H9 (cell line): ENCODE measurements around the gene CAMP. TPM values are rescaled to one million over a fixed set of nuclear protein-coding genes. Genes with fewer than 3 reads are reported as not detected.

ENCODE experiments used
- DNase-seq: peaks from one replicate; pipeline ENCODE4 v3.0.0-alpha.2; 2017
- H2AFZ ChIP-seq: one replicate; pipeline ENCODE4 v1.6.1; 2013; ENCODE audit warnings: mild to moderate bottlenecking, low read length, control low read depth, moderate library complexity
- H2AK5ac ChIP-seq: 2 replicates; pipeline ENCODE4 v1.6.1; 2013; ENCODE audit warnings: low read length, control low read depth, mixed read lengths; ENCODE audit not compliant: insufficient read length
- H2BK120ac ChIP-seq: one replicate; pipeline ENCODE4 v1.6.1; 2013; ENCODE audit warnings: low read depth, mild to moderate bottlenecking, low read length, control low read depth, inconsistent platforms; ENCODE audit not compliant: poor library complexity, severe bottlenecking
- H2BK12ac ChIP-seq: 2 replicates; pipeline ENCODE4 v1.6.1; 2013; ENCODE audit warnings: low read length, control low read depth, mixed read lengths, low read depth; ENCODE audit not compliant: insufficient read length
- H2BK15ac ChIP-seq: 2 replicates; pipeline ENCODE4 v1.6.1; 2013; ENCODE audit warnings: low read depth, low read length, control low read depth
- H2BK20ac ChIP-seq: one replicate; pipeline ENCODE4 v1.6.1; 2013; ENCODE audit warnings: low read depth, mild to moderate bottlenecking, low read length, control low read depth, inconsistent platforms; ENCODE audit not compliant: poor library complexity, severe bottlenecking
- H2BK5ac ChIP-seq: 2 replicates; pipeline ENCODE4 v1.6.1; 2013; ENCODE audit warnings: low read length, control low read depth, mixed read lengths; ENCODE audit not compliant: insufficient read length
- H3K14ac ChIP-seq: 2 replicates; pipeline ENCODE4 v1.6.1; 2013; ENCODE audit warnings: low read length, control low read depth; ENCODE audit not compliant: insufficient read depth
- H3K18ac ChIP-seq: 2 replicates; pipeline ENCODE4 v1.6.1; 2013; ENCODE audit warnings: low read depth, mild to moderate bottlenecking, mixed read lengths, low read length, control low read depth; ENCODE audit not compliant: insufficient read length
- H3K23ac ChIP-seq: 2 replicates; pipeline ENCODE4 v1.6.1; 2013; ENCODE audit warnings: low read length, control low read depth, mixed read lengths, low read depth; ENCODE audit not compliant: insufficient read length
- H3K23me2 ChIP-seq: 2 replicates; pipeline ENCODE4 v1.6.1; 2013; ENCODE audit warnings: low read depth, mild to moderate bottlenecking, mixed read lengths, low read length, control low read depth; ENCODE audit not compliant: insufficient read length, poor library complexity, severe bottlenecking
- H3K27ac ChIP-seq: 2 replicates; pipeline ENCODE4 v1.5.1; 2013; ENCODE audit warnings: low read length, control low read depth, mixed read lengths, low read depth; ENCODE audit not compliant: insufficient read length
- H3K27me3 ChIP-seq: 2 replicates; pipeline ENCODE4 v1.6.1; 2013; ENCODE audit warnings: low read length, control low read depth, inconsistent platforms; ENCODE audit not compliant: insufficient read depth
- H3K4ac ChIP-seq: 2 replicates; pipeline ENCODE4 v1.6.1; 2013; ENCODE audit warnings: low read depth, mild to moderate bottlenecking, control low read depth, inconsistent platforms, low read length, moderate library complexity
- H3K4me1 ChIP-seq: 2 replicates; pipeline ENCODE4 v1.6.1; 2013; ENCODE audit warnings: low read length, control low read depth, inconsistent platforms; ENCODE audit not compliant: insufficient read depth
- H3K4me2 ChIP-seq: 2 replicates; pipeline ENCODE4 v1.6.1; 2013; ENCODE audit warnings: low read length, control low read depth, mixed read lengths; ENCODE audit not compliant: insufficient read length, insufficient read depth
- H3K56ac ChIP-seq: 2 replicates; pipeline ENCODE4 v1.6.1; 2013; ENCODE audit warnings: low read depth, mild to moderate bottlenecking, mixed read lengths, low read length, control low read depth; ENCODE audit not compliant: insufficient read length
- H3K79me1 ChIP-seq: 2 replicates; pipeline ENCODE4 v1.6.1; 2013; ENCODE audit warnings: low read depth, mild to moderate bottlenecking, moderate library complexity, low read length, control low read depth, inconsistent platforms; ENCODE audit not compliant: insufficient read depth, poor library complexity, severe bottlenecking
- H3K79me2 ChIP-seq: 2 replicates; pipeline ENCODE4 v1.6.1; 2013; ENCODE audit warnings: low read length, control low read depth, inconsistent platforms; ENCODE audit not compliant: insufficient read depth
- H3K9ac ChIP-seq: 2 replicates; pipeline ENCODE4 v1.6.1; 2013; ENCODE audit warnings: low read length, control low read depth, mixed read lengths; ENCODE audit not compliant: insufficient read length; ENCODE audit errors: extremely low read depth
- H3K9me3 ChIP-seq: one replicate; pipeline ENCODE4 v1.6.1; 2013; ENCODE audit warnings: low read depth, low read length, inconsistent platforms; ENCODE audit not compliant: control insufficient read depth
- H3T11ph ChIP-seq: one replicate; pipeline ENCODE4 v1.6.1; 2013; ENCODE audit warnings: mild to moderate bottlenecking, low read length, control low read depth, inconsistent platforms
- H4K20me1 ChIP-seq: one replicate; pipeline ENCODE4 v1.6.1; 2013; ENCODE audit not compliant: control insufficient read depth, insufficient read length, insufficient read depth
- H4K5ac ChIP-seq: 2 replicates; pipeline ENCODE4 v1.6.1; 2013; ENCODE audit warnings: low read depth, mild to moderate bottlenecking, mixed read lengths, low read length, control low read depth; ENCODE audit not compliant: insufficient read length
- H4K8ac ChIP-seq: replicated peaks from 2 replicates; pipeline ENCODE4 v1.6.1; 2013; ENCODE audit warnings: low read length, control low read depth, mixed read lengths, low read depth; ENCODE audit not compliant: insufficient read length
- H4K91ac ChIP-seq: 2 replicates; pipeline ENCODE4 v1.6.1; 2013; ENCODE audit warnings: low read depth, mild to moderate bottlenecking, moderate library complexity, mixed read lengths, low read length, control low read depth; ENCODE audit not compliant: insufficient read length
- H3K27ac Mint-ChIP-seq, 3 experiments: 2 replicates in 2 of 3; 3 replicates in 1 of 3; pipeline ENCODE4 v1.8.0; 2020 to 2021; ENCODE audit warnings: mixed read lengths in 3 of 3, mild to moderate bottlenecking in 1 of 3, moderate library complexity in 1 of 3
- H3K27me3 Mint-ChIP-seq: 2 replicates; pipeline ENCODE4 v1.8.0; 2021; ENCODE audit warnings: low read depth, mild to moderate bottlenecking, moderate library complexity, mixed read lengths
- H3K36me3 Mint-ChIP-seq, 3 experiments: 2 replicates in 2 of 3; 3 replicates in 1 of 3; pipeline ENCODE4 v1.8.0; 2020 to 2021; ENCODE audit warnings: low read depth in 3 of 3, mixed read lengths in 3 of 3; ENCODE audit not compliant: insufficient read depth in 1 of 3
- H3K4me1 Mint-ChIP-seq, 2 experiments: 2 replicates each; pipeline ENCODE4 v1.8.0; 2020; ENCODE audit warnings: mixed read lengths in 2 of 2
- H3K4me3 Mint-ChIP-seq, 2 experiments: 2 replicates in 1 of 2; 3 replicates in 1 of 2; pipeline ENCODE4 v1.8.0; 2020 to 2021; ENCODE audit warnings: mild to moderate bottlenecking in 2 of 2, mixed read lengths in 2 of 2, moderate library complexity in 1 of 2
- H3K9me3 Mint-ChIP-seq, 2 experiments: 2 replicates in 1 of 2; 3 replicates in 1 of 2; pipeline ENCODE4 v1.8.0; 2020; ENCODE audit warnings: mild to moderate bottlenecking in 2 of 2, mixed read lengths in 2 of 2, moderate library complexity in 1 of 2
- CTCF ChIP-seq: fragments of 200-600 bp; sonication (generic); conservative IDR thresholded peaks from 3 replicates; pipeline ENCODE4 v1.8.0; 2021; ENCODE audit warnings: antibody characterized with exemption, mild to moderate bottlenecking
- WGBS: extraction: QIAGEN DNeasy Blood & Tissue Kit; methylation state at CpG from one replicate; pipeline ENCODE4 v1.1.7; 2013; ENCODE audit warnings: missing lambda C conversion rate, low lambda C conversion rate, mixed read lengths; ENCODE audit not compliant: insufficient read length; ENCODE audit errors: extremely low coverage; 5-methylcytosine and 5-hydroxymethylcytosine counted together
- total RNA-seq: library from RNA; stranded (reverse); gene quantifications from 2 replicates; pipeline ENCODE4 v1.2.1, GENCODE V29; 2021

CAMP gene
- total RNA-seq, 1 experiment from 2014 or later: not detected

- Mint-ChIP-seq H3K9me3 (peaks cover 10% of the 10 kb centered on the region in 2 experiments), H3K27me3 (no peaks in the 10 kb centered on the region), H3K27ac (no peak overlapping the region), H3K4me1 (peaks cover 25 to 33% of the 10 kb centered on the region in 2 experiments), H3K4me3 (no peak overlapping the region; a peak in 1 of 5 replicates), H3K36me3 (peaks cover 7 to 13% (median 11%) of the 10 kb centered on the region in 3 experiments; a peak in 6 of 7 replicates)
- Histone ChIP-seq H2BK12ac (no peak overlapping the region), H4K91ac (no peak overlapping the region), H3K4me1 (peaks cover 2% of the 10 kb centered on the region; the same call in 1 of the 2 replicates), H3K14ac (no peak overlapping the region), H3K23ac (no peak overlapping the region), H4K20me1 (no peaks in the 10 kb centered on the region), H2BK5ac (no peak overlapping the region), H4K5ac (no peak overlapping the region), H2BK20ac (no peak overlapping the region), H3K27me3 (no peaks in the 10 kb centered on the region), H3K23me2 (no peaks in the 10 kb centered on the region), H2AK5ac (no peak overlapping the region), H3K9ac (no peak overlapping the region), H3K4me2 (no peak overlapping the region), H2AFZ (no peak overlapping the region), H3K56ac (no peak overlapping the region), H3T11ph (no peak overlapping the region), H3K27ac (no peak overlapping the region), H3K79me2 (peaks cover 22% of the 10 kb centered on the region; the same call in 1 of the 2 replicates), H2BK120ac (no peak overlapping the region), H3K18ac (no peak overlapping the region), H2BK15ac (no peak overlapping the region), H3K79me1 (no peaks in the 10 kb centered on the region), H4K8ac (no peak overlapping the region), H3K9me3 (no peaks in the 10 kb centered on the region), H3K4ac (no peak overlapping the region)
- no CpG with 5 or more reads among the region's 15 CpGs for WGBS
- no peak for DNase-seq
- no peak for TF ChIP-seq CTCF
Measured at GRCh38 chr3:48238531-48239085, 15.3 kb downstream of the CAMP start.
